ENCODE measurements around the gene DNAH8. TPM values are rescaled to one million over a fixed set of nuclear protein-coding genes. Genes with fewer than 3 reads are reported as not detected.

The DNAH8 gene
- total RNA-seq, 2 experiments from 2014 or later, result 0.03 TPM; not detected in 1

DNA sequence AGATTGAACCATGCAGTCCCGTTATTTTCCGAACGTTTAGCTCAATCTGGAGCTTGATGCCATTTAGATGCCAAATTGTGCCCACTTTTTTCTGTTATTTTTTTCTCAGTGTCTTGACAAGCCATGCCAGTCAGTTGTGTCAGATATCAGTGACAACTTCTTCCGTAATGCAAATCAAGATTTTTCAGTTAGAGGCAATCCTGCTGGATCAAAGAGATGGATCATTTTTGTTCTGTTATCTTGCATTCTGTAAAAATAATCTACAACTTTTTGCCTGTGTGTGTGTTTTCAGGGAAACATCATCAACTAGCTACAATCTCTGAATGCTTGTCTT, 302.4 kb downstream of the DNAH8 start:
- peaks cover 19% of the 10 kb centered on the region for H3K27me3 Mint-ChIP-seq
- ChIA-PET CTCF (no interaction called here), POLR2A (no interaction called here)
- no peak overlapping the region for H3K27ac Mint-ChIP-seq
- no peaks in the 10 kb centered on the region for H3K36me3 Mint-ChIP-seq (ENCODE audit: low read depth)
- TF ChIP-seq CTCF (IDR thresholded peaks at IDR 0.05), result no peak
- H3K4me1 Mint-ChIP-seq (ENCODE audit: low read depth), result no peaks in the 10 kb centered on the region
- DNase-seq, result no peak
- no peaks in the 10 kb centered on the region for H3K36me3 ChIP-seq (ENCODE audit: insufficient read depth, low read length)
- H3K9me3 ChIP-seq (ENCODE audit: control insufficient read depth in 1 of 2, insufficient read depth in 1 of 2, low read length in 2 of 2), result no peaks in the 10 kb centered on the region
- no peak overlapping the region for H3K27ac ChIP-seq (ENCODE audit: low read depth in 1 of 2, low read length in 2 of 2)
- no peak for ATAC-seq (ENCODE audit: poor library complexity)
- peaks cover 0 to 3% of the 10 kb centered on the region in 2 experiments for H3K27me3 ChIP-seq (ENCODE audit: control insufficient read depth in 1 of 2, insufficient read depth in 2 of 2, low read length in 2 of 2)
- H3K4me1 ChIP-seq (ENCODE audit: insufficient read depth, low read length), result no peaks in the 10 kb centered on the region
- intact Hi-C loops (cut with DNase I, micrococcal nuclease), result no loop called here
- H3K9me3 Mint-ChIP-seq, result no peaks in the 10 kb centered on the region
- H3K4me3 ChIP-seq (ENCODE audit: low read length), result no peak overlapping the region
- no peak overlapping the region for H3K4me3 Mint-ChIP-seq

DNA sequence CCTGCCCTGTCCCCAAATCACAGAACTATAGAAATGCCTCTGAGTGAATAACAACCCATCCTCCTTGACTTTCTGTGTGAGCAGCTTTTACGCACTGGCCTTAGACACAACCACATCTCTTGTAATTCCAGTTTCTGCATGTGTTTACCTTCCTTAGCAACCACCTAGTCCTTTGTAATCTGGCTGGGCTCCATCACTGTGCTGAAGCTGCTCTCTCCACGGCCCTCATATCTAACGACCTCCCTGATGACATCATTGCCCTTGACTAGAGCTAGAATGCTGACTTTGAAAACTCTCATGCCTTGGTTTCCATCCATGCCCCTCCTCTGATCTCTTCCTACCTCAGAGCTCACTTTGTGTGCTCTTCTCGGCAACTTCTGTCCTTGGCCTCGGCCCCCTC, 303.0 kb downstream of the DNAH8 start:
- ChIA-PET POLR2A (no interaction called here), CTCF (no interaction called here)
- intact Hi-C loops (cut with DNase I, micrococcal nuclease), result no loop called here
- Mint-ChIP-seq H3K9me3 (no peaks in the 10 kb centered on the region), H3K4me1 (ENCODE audit: low read depth) (no peaks in the 10 kb centered on the region), H3K27ac (no peak overlapping the region), H3K36me3 (ENCODE audit: low read depth) (no peaks in the 10 kb centered on the region), H3K4me3 (no peak overlapping the region), H3K27me3 (peaks cover 19% of the 10 kb centered on the region)
- no peak overlapping the region for H3K27ac ChIP-seq (ENCODE audit: low read depth in 1 of 2, low read length in 2 of 2)
- no peaks in the 10 kb centered on the region for H3K4me1 ChIP-seq (ENCODE audit: insufficient read depth, low read length)
- H3K36me3 ChIP-seq (ENCODE audit: insufficient read depth, low read length), result no peaks in the 10 kb centered on the region
- peaks cover 0 to 3% of the 10 kb centered on the region in 2 experiments for H3K27me3 ChIP-seq (ENCODE audit: control insufficient read depth in 1 of 2, insufficient read depth in 2 of 2, low read length in 2 of 2)
- ATAC-seq (ENCODE audit: poor library complexity) (no peak), DNase-seq (no peak)
- TF ChIP-seq CTCF (IDR thresholded peaks at IDR 0.05), result no peak
- H3K9me3 ChIP-seq (ENCODE audit: control insufficient read depth in 1 of 2, insufficient read depth in 1 of 2, low read length in 2 of 2), result no peaks in the 10 kb centered on the region
- no peak overlapping the region for H3K4me3 ChIP-seq (ENCODE audit: low read length)

- Mint-ChIP-seq H3K27ac (no peak overlapping the region), H3K9me3 (no peaks in the 10 kb centered on the region), H3K4me3 (no peak overlapping the region), H3K27me3 (peaks cover 8% of the 10 kb centered on the region), H3K36me3 (ENCODE audit: low read depth) (no peaks in the 10 kb centered on the region), H3K4me1 (ENCODE audit: low read depth) (no peaks in the 10 kb centered on the region)
- no peak for TF ChIP-seq CTCF (IDR thresholded peaks at IDR 0.05)
- no peak overlapping the region for H3K4me3 ChIP-seq (ENCODE audit: low read length)
- no peak overlapping the region for H3K27ac ChIP-seq (ENCODE audit: low read depth in 1 of 2, low read length in 2 of 2)
- CTCF ChIA-PET, result interaction anchor here (1.1 kb wide), 1 partner anchor 10 kb away, joined by 4 read pairs; no protein-coding TSS in a partner anchor
- no peaks in the 10 kb centered on the region for H3K4me1 ChIP-seq (ENCODE audit: insufficient read depth, low read length)
- H3K36me3 ChIP-seq (ENCODE audit: insufficient read depth, low read length), result no peaks in the 10 kb centered on the region
- H3K9me3 ChIP-seq (ENCODE audit: control insufficient read depth in 1 of 2, insufficient read depth in 1 of 2, low read length in 2 of 2), result no peaks in the 10 kb centered on the region
- DNase-seq (no peak), ATAC-seq (ENCODE audit: poor library complexity) (no peak)
- POLR2A ChIA-PET, result no interaction called here
- intact Hi-C loops (cut with DNase I, micrococcal nuclease), result no loop called here
- H3K27me3 ChIP-seq (ENCODE audit: control insufficient read depth in 1 of 2, insufficient read depth in 2 of 2, low read length in 2 of 2), result peaks cover 0 to 5% of the 10 kb centered on the region in 2 experiments
Observed at GRCh38 chr6:39020136-39020535, 305.0 kb downstream of the DNAH8 start.

Data from CD4-positive, alpha-beta T cell (primary cell).